GM18868 (cell line): ENCODE measurements around the gene TMEM18.

Source experiments
- ATAC-seq: cut with Tn5 transposase; IDR thresholded peaks from one replicate; pipeline ENCODE4 v1.9.1; 2021; ENCODE audit warnings: mild to moderate bottlenecking, moderate library complexity; ENCODE audit not compliant: unreplicated experiment

Gene TMEM18

DNA sequence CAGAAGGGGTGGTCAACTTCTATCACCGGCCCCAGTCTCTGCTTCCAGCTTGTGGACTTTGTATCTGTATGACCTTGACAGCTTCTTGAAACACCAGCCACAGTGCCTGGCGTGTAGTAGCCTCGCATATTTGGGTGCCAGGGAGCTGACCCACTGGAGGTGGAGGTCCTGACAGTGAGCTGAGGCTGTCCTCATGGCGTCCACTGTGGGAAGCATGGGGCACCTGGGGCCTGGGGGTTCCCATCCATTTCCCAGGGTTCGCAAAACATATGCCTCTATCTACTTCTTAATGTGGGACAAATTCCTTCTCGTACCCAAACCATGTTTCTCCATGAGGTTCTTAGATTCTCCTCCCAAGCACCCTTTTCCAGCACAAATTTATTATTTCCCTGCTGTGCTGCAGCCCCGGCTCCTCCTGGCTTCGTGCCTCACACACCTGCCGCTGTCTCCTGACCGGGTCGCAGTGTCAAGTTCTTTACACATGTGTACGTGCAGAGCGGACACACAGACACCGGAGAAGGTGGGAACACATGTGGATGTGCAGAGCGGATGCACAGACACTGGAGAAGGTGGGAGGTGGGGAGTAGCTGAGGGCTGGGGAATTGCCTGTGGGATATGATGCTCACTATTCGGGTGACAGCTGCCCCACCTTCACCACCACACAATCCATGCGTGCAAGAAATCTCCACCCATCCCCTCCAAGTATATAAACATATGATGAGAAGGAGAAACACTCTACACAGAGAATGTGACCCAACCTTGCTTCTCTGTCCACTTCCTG, 23.4 kb downstream of the TMEM18 start:
- ATAC-seq, result no peak

DNA sequence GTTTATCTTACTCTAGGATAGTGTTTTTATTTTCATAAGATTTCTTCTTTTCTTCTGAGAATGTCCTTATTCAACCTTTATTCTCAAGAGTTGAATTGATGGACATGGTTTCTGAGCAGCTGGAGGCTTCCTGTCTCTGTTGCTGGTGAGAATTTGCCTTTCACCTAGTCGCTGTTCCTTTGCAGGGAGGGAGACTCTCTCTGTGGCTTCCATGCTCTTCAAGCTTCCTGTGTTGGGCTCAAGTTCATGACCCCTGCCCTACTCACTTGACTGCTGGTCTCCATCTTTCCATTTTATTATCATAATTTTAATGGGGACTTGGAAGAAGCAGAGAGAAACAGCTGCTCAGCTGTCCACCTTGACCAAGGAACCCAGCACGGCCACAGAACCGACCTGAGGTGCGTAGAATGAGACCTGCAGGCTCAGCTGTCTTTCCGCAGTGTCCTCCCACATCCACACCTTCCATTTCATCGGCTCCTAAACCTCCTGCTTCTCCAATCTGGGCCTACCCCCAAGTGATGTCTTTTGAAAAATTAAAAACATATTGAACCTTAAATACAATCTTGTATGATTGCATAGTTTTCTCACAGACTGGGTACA, 24.2 kb downstream of the TMEM18 start:
- ATAC-seq, result no peak

DNA sequence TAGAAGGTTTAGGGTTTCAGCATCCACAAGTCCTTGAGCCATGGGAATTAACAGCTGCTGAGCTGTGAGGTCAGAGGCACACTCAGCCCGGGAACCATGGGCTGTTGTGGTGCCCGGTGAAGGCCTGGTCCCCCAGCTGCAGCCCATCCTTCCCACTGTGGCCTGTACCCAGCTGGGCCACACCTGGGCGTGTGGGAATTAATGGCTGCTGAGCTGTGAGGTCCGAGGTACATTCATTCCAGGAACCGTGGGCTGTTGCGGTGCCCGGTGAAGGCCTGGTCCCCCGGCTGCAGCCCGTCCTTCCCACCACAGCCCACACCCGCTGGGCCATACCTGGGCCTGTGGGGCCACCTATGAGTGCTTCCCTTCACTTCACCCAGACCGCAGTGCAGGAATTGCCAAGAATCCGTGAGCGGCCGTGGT, 25.2 kb downstream of the TMEM18 start:
- no peak for ATAC-seq

- no peak for ATAC-seq
These were observed 26.6 kb downstream of the TMEM18 start for GRCh38 chr2:650343-651310.

GRCh38 chr2:649426-650342, 27.5 kb downstream of the TMEM18 start:
- ATAC-seq, result no peak

GRCh38 chr2:648476-649424, 28.5 kb downstream of the TMEM18 start:
- no peak for ATAC-seq

- ATAC-seq, result no peak
These were observed 29.4 kb downstream of the TMEM18 start for GRCh38 chr2:647691-648231.

DNA sequence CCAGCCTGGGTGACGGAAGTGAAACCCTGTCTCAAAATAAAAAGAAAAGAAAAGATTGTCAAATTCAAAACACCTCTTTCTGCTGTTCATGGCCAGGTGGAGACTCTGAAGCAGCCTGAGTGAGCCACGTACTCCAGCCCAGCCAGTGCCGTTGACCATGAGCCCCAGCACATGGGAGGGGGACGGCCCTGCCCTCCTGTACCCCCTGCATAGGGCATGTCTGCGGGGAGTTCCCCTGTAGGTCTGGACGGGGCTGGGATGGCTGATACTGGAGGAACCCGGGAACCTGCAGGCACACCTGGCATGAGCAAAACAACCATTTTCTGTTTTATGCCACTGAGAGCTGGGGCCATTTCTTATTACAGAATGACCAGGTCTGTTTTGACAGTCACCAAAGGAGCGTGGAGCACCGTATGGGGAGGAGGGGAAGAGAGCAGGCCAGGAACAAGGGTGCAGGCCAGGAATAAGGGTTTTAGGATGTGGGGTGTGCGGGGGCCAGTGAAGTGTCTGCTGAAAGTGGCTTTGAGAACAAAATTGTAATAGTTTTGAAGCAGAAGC, 30.1 kb downstream of the TMEM18 start:
- no peak for ATAC-seq

DNA sequence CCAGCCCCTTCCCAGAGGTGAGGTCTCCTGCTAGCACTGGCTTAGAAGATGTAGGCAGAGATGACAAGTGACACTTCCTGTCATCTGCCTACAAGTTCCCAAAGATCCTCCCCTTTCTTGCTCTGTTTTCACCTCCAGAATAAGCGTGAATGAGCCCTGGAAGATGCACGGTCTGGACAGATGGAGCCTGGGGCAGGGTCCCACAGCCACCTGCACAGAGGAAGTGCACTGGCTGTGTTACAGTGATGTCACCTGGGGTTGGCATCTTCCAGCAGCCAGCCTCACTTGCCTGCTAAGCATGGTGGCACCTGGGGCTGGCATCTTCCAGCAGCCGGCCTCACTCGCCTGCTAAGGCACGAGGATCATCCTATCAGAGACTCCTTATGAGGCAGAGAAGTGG, 32.3 kb downstream of the TMEM18 start:
- no peak for ATAC-seq

GRCh38 chr2:643761-644160, 33.4 kb downstream of the TMEM18 start:
- ATAC-seq, result no peak

DNA sequence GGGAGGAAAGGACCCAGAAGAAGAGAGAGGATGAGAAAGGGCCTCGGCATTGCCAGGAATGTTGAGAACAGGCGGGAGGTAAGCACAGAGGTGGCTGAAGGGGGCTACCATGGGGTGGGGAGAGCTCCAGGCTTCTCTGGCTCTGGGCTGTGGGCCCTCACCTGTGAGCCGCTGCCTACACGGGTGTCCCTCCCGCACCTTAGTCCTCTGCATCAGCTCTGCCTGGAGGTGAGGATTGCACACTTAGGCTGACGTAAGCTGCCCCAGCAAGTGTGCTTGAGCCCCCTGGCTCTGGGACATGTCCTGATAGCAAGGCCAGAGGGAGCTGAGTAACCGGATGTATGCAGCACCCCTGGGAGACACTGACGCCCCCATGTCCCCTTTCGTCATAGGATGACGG, 33.9 kb downstream of the TMEM18 start:
- ATAC-seq, result no peak

GRCh38 chr2:641872-642815, 35.1 kb downstream of the TMEM18 start:
- ATAC-seq, result no peak

GRCh38 chr2:641164-641871, 35.9 kb downstream of the TMEM18 start:
- no peak for ATAC-seq

DNA sequence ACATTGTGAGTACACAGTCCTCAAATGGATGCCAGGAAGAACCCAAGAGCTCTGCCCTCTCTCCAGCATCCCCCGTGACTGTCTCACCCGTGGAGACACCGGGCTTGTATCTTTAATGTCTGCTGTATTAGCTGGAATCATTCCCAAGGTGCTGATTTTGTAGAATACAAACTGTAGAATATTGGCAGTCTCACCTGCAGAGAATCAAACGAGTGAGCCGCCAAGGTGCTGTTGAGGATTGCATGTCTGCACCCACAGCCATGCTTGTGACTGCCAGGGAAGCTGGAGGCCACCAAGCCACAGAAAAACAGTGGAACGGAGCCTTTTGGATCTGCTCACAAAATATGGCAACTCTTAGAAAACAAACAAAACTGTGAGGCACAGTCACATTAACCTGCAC, 37.5 kb downstream of the TMEM18 start:
- ATAC-seq, result no peak

GRCh38 chr2:637804-638203, 39.4 kb downstream of the TMEM18 start:
- no peak for ATAC-seq

GRCh38 chr2:637406-637776, 39.8 kb downstream of the TMEM18 start:
- no peak for ATAC-seq
